Measurements from ENCODE around the gene DAW1.
A peak's percentile ranks its signal among the peaks of the same experiment; 100 is the strongest.
"Not testable (repeated sequence)": the region's sequence is repeated elsewhere in the genome, so short reads cannot be mapped to it uniquely, and the experiment has no call there.

DAW1 gene

GRCh38 chr2:227871375-227871791, at the start of gene DAW1:
Gene DAW1, plus strand, starts transcription at chr2:227871631. Its CDS starts 59 bp downstream, at chr2:227871690.
- no peak for DNase-seq

DNA sequence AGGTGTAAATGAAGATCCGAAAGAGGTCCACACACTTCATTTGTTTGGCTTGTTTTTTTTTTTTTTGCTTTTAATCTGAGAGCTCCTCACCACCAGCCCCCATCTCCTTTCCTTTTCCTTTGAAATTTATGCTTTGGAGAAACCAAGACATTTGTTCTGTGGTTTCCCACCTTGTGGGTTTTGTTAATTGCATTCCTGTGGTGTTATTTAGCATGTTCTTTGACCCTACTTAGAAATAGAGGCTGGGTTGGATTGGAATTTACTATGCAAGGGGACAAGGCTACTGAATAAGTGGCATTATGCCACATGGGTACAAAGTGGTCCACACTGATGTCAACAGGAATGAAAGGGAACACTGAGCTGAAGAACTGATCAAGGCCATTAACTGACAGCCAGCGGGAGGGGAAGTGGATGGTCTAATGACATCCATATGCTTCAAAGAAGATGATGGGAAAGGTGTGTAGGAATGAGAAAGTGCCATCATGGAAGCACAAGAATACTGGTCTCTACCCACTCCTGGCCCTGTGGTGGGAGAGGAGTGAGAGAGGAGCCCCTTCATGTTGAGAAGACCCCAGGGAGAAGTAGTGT, 48.9 kb upstream of the DAW1 start:
- DNase-seq, result no peak

DNA sequence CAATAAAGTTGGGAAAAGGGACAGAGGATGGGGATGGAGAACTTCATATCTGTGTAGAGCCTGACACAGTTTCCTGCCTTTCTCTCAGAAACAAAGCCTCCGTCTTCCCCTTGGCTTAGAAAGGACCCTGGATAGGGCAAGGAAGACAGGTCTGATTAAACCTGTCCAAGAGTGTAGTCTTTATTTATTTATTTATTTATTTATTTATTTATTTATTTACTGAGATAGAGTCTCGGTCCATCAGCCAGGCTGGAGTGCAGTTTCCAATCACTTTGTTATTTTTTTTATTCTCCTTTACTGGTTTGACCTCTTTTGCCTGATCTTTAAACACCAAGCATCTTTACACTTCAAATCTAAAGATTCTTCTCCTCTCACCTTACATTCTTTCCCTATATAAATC, 47.5 kb upstream of the DAW1 start:
- no peak for DNase-seq

DNA sequence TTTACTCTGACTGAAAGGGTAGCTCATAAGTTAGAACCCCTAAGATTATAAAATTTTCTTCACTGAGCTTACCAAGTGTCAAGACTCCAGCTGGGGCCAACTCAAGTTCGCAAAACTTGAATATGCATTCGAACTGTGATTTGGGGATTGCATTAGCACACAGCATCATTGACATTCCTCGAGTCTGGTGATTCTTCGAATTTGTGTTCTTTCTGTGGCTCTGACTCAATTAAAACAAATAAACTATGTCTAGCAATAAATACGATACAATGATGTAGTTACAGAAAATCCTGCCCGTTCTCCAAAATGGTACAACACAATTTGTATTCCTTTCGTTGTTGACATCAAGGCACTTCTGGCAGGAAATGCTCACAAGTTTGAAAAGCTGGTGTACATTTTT, 46.7 kb upstream of the DAW1 start:
- DNase-seq, result no peak

DNA sequence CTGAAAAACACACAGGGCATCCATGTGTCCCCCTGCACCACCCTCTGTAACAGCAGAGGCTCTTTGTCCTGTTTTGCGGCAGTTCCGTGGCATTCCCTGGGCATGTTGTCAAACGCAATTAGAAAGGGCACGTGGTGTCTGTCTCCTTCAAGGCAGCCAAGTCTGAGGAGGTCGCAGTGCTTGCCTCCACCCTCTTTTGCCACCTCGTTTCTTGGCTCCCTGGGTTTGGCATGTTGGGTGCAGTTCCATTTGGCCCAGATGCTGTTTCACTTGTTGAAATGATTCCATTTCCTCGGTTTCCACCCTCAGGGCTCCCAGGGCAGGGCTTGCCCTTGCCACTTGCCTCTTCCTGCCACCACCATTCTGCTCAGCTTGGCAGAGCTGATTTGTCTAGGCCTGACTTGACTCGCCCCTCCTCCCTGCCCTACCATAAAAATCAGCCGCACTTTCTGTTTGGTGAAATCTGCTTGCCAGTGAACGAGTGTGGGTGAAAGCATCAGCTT, 45.4 kb upstream of the DAW1 start:
- peak; percentile 50 for DNase-seq

DNA sequence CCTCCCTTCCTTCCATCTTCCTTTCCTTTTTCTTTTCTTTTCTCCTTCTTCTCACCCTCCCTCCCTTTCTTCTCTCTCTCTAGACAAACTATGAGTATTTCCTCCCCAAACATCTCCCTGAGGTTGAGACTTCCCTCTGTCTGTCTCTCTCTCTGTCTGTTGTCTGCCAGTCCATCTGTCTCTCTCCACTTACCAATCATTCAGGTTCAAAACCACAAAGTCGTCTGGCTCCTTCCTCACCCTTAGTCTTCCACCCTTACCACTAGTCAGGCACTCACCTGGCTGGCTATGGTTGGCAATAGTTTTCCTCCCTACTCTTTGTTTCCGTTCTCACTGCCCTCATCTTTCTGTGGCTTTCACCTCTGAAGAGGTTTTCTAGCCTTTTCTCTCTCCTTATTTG, 44.9 kb upstream of the DAW1 start:
- no peak for DNase-seq

GRCh38 chr2:227827143-227827542, 44.3 kb upstream of the DAW1 start:
- DNase-seq, result no peak

- no peak for DNase-seq
Observed at GRCh38 chr2:227828477-227828912, 42.9 kb upstream of the DAW1 start.

GRCh38 chr2:227829337-227829736, 42.1 kb upstream of the DAW1 start:
- DNase-seq, result no peak

GRCh38 chr2:227834423-227834822, 37.0 kb upstream of the DAW1 start:
- no peak for DNase-seq

DNA sequence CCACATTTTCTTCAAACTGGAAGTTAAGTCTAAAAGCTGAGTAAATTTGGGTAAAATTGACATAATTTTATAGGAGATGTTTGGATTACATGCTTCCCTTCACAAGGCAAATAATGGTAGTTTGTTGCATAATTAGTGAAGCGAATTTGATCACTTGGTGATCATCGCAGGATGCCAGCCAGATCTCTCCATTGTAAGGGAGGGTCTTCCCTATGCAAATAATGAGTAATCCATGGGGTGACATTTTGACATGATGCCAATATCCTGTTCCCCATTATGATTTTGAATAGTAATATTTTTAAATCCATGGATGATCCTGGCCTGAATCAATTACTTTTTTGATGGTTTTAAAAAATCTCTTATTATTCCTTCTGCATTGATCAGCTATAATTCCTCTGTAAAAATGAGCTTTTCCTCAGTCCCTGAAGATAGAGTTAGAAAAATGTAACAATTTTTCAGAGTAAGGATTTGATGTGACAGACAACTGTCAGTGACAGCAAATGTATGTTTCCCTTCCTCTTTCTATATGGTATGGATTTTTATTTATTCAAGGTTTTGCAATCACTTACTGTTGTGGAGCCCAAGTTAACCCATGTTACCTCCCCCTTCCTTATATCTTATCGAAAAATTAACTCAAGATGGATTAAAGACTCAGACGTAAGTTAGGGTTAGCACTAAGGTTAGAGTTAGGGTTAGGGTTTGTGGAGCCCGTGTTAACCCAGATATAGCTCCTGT, 36.3 kb upstream of the DAW1 start:
- no peak for DNase-seq

- DNase-seq, result not testable (repeated sequence)
Observed at GRCh38 chr2:227839339-227840129, 31.9 kb upstream of the DAW1 start.

DNA sequence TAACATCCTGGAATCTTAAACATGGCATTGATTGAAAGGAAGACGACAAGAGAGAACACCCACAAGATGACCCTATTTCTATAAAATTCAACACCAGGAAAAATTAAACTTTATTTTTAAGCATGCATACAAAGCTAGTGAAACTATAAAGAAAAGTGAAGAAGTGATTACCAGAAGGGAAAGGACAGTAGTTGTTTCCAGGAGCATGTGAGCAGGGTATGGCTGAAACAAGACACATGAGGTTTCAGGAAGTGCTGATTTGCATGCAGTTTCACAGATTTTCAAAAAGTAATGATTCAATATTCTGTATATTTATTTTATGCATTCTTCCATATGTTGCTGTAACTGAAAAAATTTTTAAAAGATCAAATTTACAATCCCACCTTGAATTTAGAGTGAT, 24.6 kb upstream of the DAW1 start:
- DNase-seq, result no peak

- no peak for DNase-seq
Observed at GRCh38 chr2:227848146-227848545, 23.3 kb upstream of the DAW1 start.

GRCh38 chr2:227848586-227848985, 22.8 kb upstream of the DAW1 start:
- no peak for DNase-seq

- DNase-seq, result no peak
Observed at GRCh38 chr2:227849906-227850305, 21.5 kb upstream of the DAW1 start.

- DNase-seq, result no peak
Observed at GRCh38 chr2:227853204-227853629, 18.2 kb upstream of the DAW1 start.

DNA sequence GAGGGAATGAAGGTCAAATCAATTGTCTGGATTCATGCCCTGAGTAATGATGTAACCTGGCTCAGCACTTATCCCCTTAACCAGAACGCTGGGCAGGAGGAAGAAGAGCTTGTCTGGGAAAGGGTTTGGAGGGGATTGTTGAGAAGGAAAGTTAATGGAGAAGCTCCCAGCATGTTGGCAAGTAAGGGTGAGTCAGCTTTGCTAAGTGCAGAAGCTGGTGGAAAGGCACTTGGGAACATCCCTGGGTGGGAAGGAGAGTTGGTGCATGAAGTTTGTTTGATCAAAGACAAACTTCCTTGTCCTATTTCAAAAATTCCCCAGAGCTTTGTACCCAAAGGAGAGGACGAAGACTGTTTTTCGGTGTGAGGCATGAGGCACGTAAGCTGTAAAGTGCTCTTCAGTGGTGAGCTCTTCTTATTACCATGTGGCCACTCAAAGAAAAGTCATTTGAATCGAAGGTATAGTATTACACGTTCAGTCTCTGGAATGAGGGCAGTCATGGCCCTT, 17.6 kb upstream of the DAW1 start:
- no peak for DNase-seq

GRCh38 chr2:227855440-227855839, 16.0 kb upstream of the DAW1 start:
- peak; percentile 1 for DNase-seq

DNA sequence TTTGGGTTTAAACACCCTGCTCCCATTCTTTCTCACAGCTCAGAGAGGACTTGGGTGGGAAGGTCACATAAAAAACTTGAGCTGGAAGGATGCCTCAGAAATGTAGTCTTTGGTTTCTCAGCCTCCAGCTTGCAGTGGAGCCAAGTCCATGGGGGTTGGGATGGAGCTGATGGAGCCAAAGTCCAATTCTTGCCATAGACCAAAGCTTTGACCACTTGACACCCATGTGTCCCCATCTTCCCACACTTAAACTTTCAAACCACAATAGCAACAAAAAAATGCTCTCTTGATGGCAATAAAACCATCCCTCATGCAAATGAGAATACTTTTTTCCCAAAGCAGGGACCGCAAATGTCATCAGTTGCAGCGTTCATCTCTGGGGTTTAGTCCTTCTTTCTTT, 14.7 kb upstream of the DAW1 start:
- no peak for DNase-seq

DNA sequence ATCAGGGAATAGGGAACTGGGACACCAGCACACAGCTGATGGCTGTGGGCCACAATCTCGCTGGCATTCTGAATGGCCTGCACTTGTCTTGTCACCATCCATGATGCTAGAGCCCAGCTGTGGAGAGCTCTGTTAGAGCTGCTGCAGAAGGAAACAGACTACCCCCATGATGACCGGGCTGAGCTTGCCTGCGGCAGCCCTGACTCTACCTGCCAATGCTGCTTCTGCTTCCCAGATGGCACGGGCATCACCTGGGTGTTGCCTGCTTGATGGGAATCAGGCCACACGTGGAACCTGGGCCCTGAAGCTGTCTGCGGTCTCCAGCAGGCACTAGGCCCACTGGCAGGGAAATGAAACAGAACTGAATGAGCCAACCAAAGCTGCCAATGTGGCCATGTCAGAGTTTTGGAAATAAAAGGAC, 11.2 kb upstream of the DAW1 start:
- DNase-seq, result peak; percentile 53

DNA sequence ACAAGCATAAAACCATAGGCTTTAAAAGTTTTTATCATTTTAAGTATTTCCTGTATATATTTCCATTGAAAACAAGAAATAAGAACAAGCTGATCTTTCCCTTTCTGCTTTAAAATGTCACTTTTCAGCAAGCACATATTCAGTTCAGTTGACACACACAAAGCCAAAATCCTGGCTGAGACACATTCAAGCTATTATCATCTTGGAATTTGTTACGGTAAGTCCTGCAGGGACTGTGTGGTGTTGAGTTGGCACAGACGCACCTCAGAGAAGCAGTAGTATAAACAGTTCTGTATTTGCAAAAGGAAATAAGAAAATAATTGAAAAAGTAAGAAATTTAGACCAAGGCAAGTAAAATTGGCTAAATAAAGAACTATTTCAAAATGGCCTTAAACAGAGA, 10.4 kb upstream of the DAW1 start:
- DNase-seq, result no peak

DNA sequence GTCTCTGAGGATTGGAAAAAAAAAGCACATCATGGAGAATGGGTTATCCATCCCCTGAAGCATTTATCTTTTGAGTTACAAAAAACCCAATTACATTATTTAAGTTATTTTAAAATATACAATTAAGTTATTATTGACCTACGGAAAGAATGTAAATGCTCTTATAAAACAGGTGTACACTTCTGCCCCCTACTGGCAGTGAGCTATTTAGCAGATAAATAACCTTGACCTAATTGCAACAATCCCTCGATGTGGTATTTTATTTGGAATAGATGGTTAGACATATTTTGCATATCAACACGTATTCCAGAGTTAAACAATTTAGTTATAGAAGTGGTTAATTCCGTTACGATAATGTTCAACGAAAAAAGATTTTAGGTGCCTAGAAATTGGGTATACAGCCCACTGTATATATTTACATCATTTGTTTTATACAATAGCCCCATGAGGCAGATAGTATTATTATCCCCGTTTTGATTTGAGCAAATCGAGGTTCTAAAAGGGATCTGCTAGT, 9.1 kb upstream of the DAW1 start:
- DNase-seq, result peak; percentile 30

Measured in midbrain (tissue), 1 donor.